IPS-15b (cell line): ENCODE measurements around the gene MYO5C.
"Not testable (repeated sequence)": the region's sequence is repeated elsewhere in the genome, so short reads cannot be mapped to it uniquely, and the experiment has no call there.

Source experiments
- H3K27me3 ChIP-seq: one replicate; pipeline ENCODE4 v1.6.1; 2013; ENCODE audit warnings: low read length; ENCODE audit not compliant: control insufficient read depth, insufficient read depth
- H3K36me3 ChIP-seq: one replicate; pipeline ENCODE4 v1.6.1; 2013; ENCODE audit warnings: low read length; ENCODE audit not compliant: control insufficient read depth, insufficient read depth
- H3K4me1 ChIP-seq: one replicate; pipeline ENCODE4 v1.6.1; 2013; ENCODE audit warnings: mild to moderate bottlenecking, low read length; ENCODE audit not compliant: control insufficient read depth, insufficient read depth
- H3K4me3 ChIP-seq: one replicate; pipeline ENCODE4 v1.5.1; 2013; ENCODE audit warnings: low read depth, low read length
- H3K9ac ChIP-seq: one replicate; pipeline ENCODE4 v1.6.1; 2013; ENCODE audit warnings: low read depth, mild to moderate bottlenecking, low read length
- H3K9me3 ChIP-seq: one replicate; pipeline ENCODE4 v1.6.1; 2013; ENCODE audit warnings: mild to moderate bottlenecking, low read length; ENCODE audit not compliant: control insufficient read depth, insufficient read depth

MYO5C gene

GRCh38 chr15:52285941-52286340 lies 9.7 kb downstream of the MYO5C start:
- H3K4me3 ChIP-seq, H3K4me1 ChIP-seq, H3K27me3 ChIP-seq, H3K36me3 ChIP-seq, H3K9me3 ChIP-seq, H3K9ac ChIP-seq: not testable (repeated sequence)

GRCh38 chr15:52284164-52284563 lies 11.4 kb downstream of the MYO5C start:
- no peaks in the 10 kb centered on the region for H3K9me3 ChIP-seq
- no peaks in the 10 kb centered on the region for H3K27me3 ChIP-seq
- H3K36me3 ChIP-seq, result peaks cover 4% of the 10 kb centered on the region
- H3K4me1 ChIP-seq, result peaks cover 4% of the 10 kb centered on the region
- H3K4me3 ChIP-seq, result no peak overlapping the region
- H3K9ac ChIP-seq, result no peak overlapping the region

- H3K36me3 ChIP-seq, result peaks cover 6% of the 10 kb centered on the region
- no peak overlapping the region for H3K4me3 ChIP-seq
- H3K4me1 ChIP-seq, result peaks cover 1% of the 10 kb centered on the region
- no peak overlapping the region for H3K9ac ChIP-seq
- H3K27me3 ChIP-seq, result no peaks in the 10 kb centered on the region
- H3K9me3 ChIP-seq, result no peaks in the 10 kb centered on the region
Measured at GRCh38 chr15:52283281-52283680, 12.3 kb downstream of the MYO5C start.

- no peaks in the 10 kb centered on the region for H3K27me3 ChIP-seq
- H3K4me3 ChIP-seq, result no peak overlapping the region
- H3K36me3 ChIP-seq, result peaks cover 6% of the 10 kb centered on the region
- H3K9me3 ChIP-seq, result no peaks in the 10 kb centered on the region
- H3K4me1 ChIP-seq, result no peaks in the 10 kb centered on the region
- no peak overlapping the region for H3K9ac ChIP-seq
Measured at GRCh38 chr15:52282418-52282817, 13.2 kb downstream of the MYO5C start.

GRCh38 chr15:52281085-52282035 lies 14.2 kb downstream of the MYO5C start:
- Histone ChIP-seq H3K9ac (no peak overlapping the region), H3K4me1 (no peaks in the 10 kb centered on the region), H3K9me3 (no peaks in the 10 kb centered on the region), H3K4me3 (no peak overlapping the region), H3K27me3 (no peaks in the 10 kb centered on the region), H3K36me3 (peaks cover 6% of the 10 kb centered on the region)

GRCh38 chr15:52280326-52281084 lies 15.1 kb downstream of the MYO5C start:
- peaks cover 6% of the 10 kb centered on the region for H3K36me3 ChIP-seq
- H3K9ac ChIP-seq, result no peak overlapping the region

GRCh38 chr15:52278636-52279367 lies 16.8 kb downstream of the MYO5C start:
- Histone ChIP-seq H3K9ac (no peak overlapping the region), H3K4me3 (no peak overlapping the region), H3K36me3 (peaks cover 13% of the 10 kb centered on the region), H3K9me3 (no peaks in the 10 kb centered on the region), H3K4me1 (no peaks in the 10 kb centered on the region), H3K27me3 (no peaks in the 10 kb centered on the region)

More at GRCh38 chr15:52280326-52281084, 15.1 kb downstream of the MYO5C start:
- Histone ChIP-seq H3K9me3 (no peaks in the 10 kb centered on the region), H3K4me1 (no peaks in the 10 kb centered on the region), H3K27me3 (no peaks in the 10 kb centered on the region), H3K4me3 (no peak overlapping the region)

- no peaks in the 10 kb centered on the region for H3K9me3 ChIP-seq
- H3K4me3 ChIP-seq, result no peak overlapping the region
- H3K9ac ChIP-seq, result no peak overlapping the region
- H3K27me3 ChIP-seq, result no peaks in the 10 kb centered on the region
- peaks cover 13% of the 10 kb centered on the region for H3K36me3 ChIP-seq
- no peaks in the 10 kb centered on the region for H3K4me1 ChIP-seq
Measured at GRCh38 chr15:52278135-52278534, 17.5 kb downstream of the MYO5C start.

- no peaks in the 10 kb centered on the region for H3K9me3 ChIP-seq
- no peak overlapping the region for H3K4me3 ChIP-seq
- peaks cover 13% of the 10 kb centered on the region for H3K36me3 ChIP-seq
- H3K27me3 ChIP-seq, result no peaks in the 10 kb centered on the region
- no peak overlapping the region for H3K9ac ChIP-seq
- no peaks in the 10 kb centered on the region for H3K4me1 ChIP-seq
Measured at GRCh38 chr15:52277575-52277974, 18.0 kb downstream of the MYO5C start.

GRCh38 chr15:52276256-52276770 lies 19.3 kb downstream of the MYO5C start:
- H3K36me3 ChIP-seq, result peaks cover 17% of the 10 kb centered on the region
- no peak overlapping the region for H3K9ac ChIP-seq
- H3K9me3 ChIP-seq, result no peaks in the 10 kb centered on the region
- H3K4me3 ChIP-seq, result no peak overlapping the region
- H3K4me1 ChIP-seq, result no peaks in the 10 kb centered on the region
- no peaks in the 10 kb centered on the region for H3K27me3 ChIP-seq

- Histone ChIP-seq H3K9me3 (no peaks in the 10 kb centered on the region), H3K27me3 (no peaks in the 10 kb centered on the region), H3K36me3 (peaks cover 8% of the 10 kb centered on the region), H3K4me3 (no peak overlapping the region), H3K4me1 (peaks cover 18% of the 10 kb centered on the region), H3K9ac (no peak overlapping the region)
Measured at GRCh38 chr15:52263563-52264282, 31.9 kb downstream of the MYO5C start.
